Left lung (tissue), 10 donors: Measurements from ENCODE around the gene QSOX2. TPM values are rescaled to one million over a fixed set of nuclear protein-coding genes. Genes with fewer than 3 reads are reported as not detected.

ENCODE experiments used
- ATAC-seq: fragments of 200-7000 bp; cut with Tn5 transposase; one replicate; pipeline ENCODE4 v1.9.1; 2020; ENCODE audit warnings: moderate library complexity
- DNase-seq, 4 donors: peaks; one replicate each; pipeline ENCODE4 v3.0.0-alpha.2; 2013 to 2020
- H3K27ac ChIP-seq, 2 donors: fragments of 200-600 bp; sonication (generic) in 1 of 2; one replicate each; pipeline versions ENCODE4 v1.5.0 to v1.8.0; 2020 to 2021
- H3K27me3 ChIP-seq, 2 donors: fragments of 200-600 bp; sonication (generic) in 1 of 2; one replicate each; pipeline versions ENCODE4 v1.5.0 to v1.8.0; 2020 to 2021
- H3K36me3 ChIP-seq, 2 donors: fragments of 200-600 bp; sonication (generic) in 1 of 2; one replicate each; pipeline versions ENCODE4 v1.5.0 to v1.8.0; 2020 to 2021
- H3K4me1 ChIP-seq, 2 donors: fragments of 200-600 bp; one replicate each; pipeline ENCODE4 v1.8.0; 2021
- H3K4me3 ChIP-seq, 2 donors: fragments of 200-600 bp; sonication (generic) in 1 of 2; one replicate each; pipeline versions ENCODE4 v1.5.0 to v1.8.0; 2020 to 2021; ENCODE audit warnings: mild to moderate bottlenecking in 1 of 2
- H3K9me3 ChIP-seq, 2 donors: fragments of 200-600 bp; sonication (generic) in 1 of 2; one replicate each; pipeline versions ENCODE4 v1.5.0 to v1.8.0; 2020 to 2021
- CTCF ChIP-seq, 2 donors: fragments of 200-600 bp; sonication (generic) in 1 of 2; IDR thresholded peaks; one replicate each; pipeline versions ENCODE4 v1.5.0 to v1.8.0; 2021; ENCODE audit warnings: antibody characterized with exemption in 2 of 2
- intact Hi-C, 2 donors: fragments of 100-400 bp; cut with DNase I; formaldehyde crosslinking; loops; one replicate each; pipeline versions ENCODE4 v1.11.2 to v1.14.2; 2022
- polyA plus RNA-seq, 6 donors: library from polyadenylated mRNA; unstranded; fragments of 120-200 nt; gene quantifications; one replicate each; pipeline ENCODE4 v1.2.1, GENCODE V29; 2013; ENCODE audit not compliant: insufficient read length in 6 of 6
- total RNA-seq, 2 donors: library from RNA; stranded (reverse); fragmentation: NEBNext Ultra II Directional; extraction: Animal tissue kit (Norgen Biotek cat#: 25700); gene quantifications; one replicate each; pipeline ENCODE4 v1.2.1, GENCODE V29; 2021
- donor health status: DM: no; HTN: yes; CAD: no.
- donor health status: DM: no; HTN: no; CAD: no.

The QSOX2 gene
- total and polyA plus RNA-seq, 8 donors, result 9.5 to 15.4 (median 12.0) TPM

- H3K27ac ChIP-seq, result no peak overlapping the region
- TF ChIP-seq CTCF (IDR thresholded peaks at IDR 0.05), result no peak
- DNase-seq, result peak in 1 of 4 donors; percentile 69
- no peak for ATAC-seq
- H3K27me3 ChIP-seq, result peaks cover 0 to 10% of the 10 kb centered on the region in 2 donors
- H3K36me3 ChIP-seq, result no peaks in the 10 kb centered on the region
- H3K4me1 ChIP-seq, result peaks cover 9 to 14% of the 10 kb centered on the region in 2 donors
- no peaks in the 10 kb centered on the region for H3K9me3 ChIP-seq
- H3K4me3 ChIP-seq, result no peak overlapping the region
- intact Hi-C loops, result no loop called here
These were observed 2.5 kb upstream of the QSOX2 start for GRCh38 chr9:136247947-136248637.

GRCh38 chr9:136247551-136247916 is 1.9 kb upstream of the QSOX2 start:
- peaks cover 9 to 14% of the 10 kb centered on the region in 2 donors for H3K4me1 ChIP-seq
- intact Hi-C loops, result no loop called here
- no peak overlapping the region for H3K27ac ChIP-seq
- peak in 1 of 4 donors; percentile 24 for DNase-seq
- H3K27me3 ChIP-seq, result peaks cover 0 to 4% of the 10 kb centered on the region in 2 donors
- ATAC-seq, result no peak
- no peak for TF ChIP-seq CTCF (IDR thresholded peaks at IDR 0.05)
- H3K9me3 ChIP-seq, result no peaks in the 10 kb centered on the region
- no peaks in the 10 kb centered on the region for H3K36me3 ChIP-seq
- H3K4me3 ChIP-seq, result no peak overlapping the region

GRCh38 chr9:136246849-136247550 is 1.4 kb upstream of the QSOX2 start:
- ATAC-seq, result no peak
- no peak overlapping the region for H3K27ac ChIP-seq
- no peaks in the 10 kb centered on the region for H3K27me3 ChIP-seq
- no peak for TF ChIP-seq CTCF (IDR thresholded peaks at IDR 0.05)
- intact Hi-C loops, result no loop called here
- no peaks in the 10 kb centered on the region for H3K36me3 ChIP-seq
- no peak overlapping the region for H3K4me3 ChIP-seq
- H3K4me1 ChIP-seq, result peaks cover 9 to 14% of the 10 kb centered on the region in 2 donors
- H3K9me3 ChIP-seq, result no peaks in the 10 kb centered on the region
- DNase-seq, result peak in 1 of 4 donors; percentile 71

- ATAC-seq (no peak), DNase-seq (no peak)
- Histone ChIP-seq H3K36me3 (no peaks in the 10 kb centered on the region), H3K9me3 (no peaks in the 10 kb centered on the region), H3K4me3 (peak overlapping the region; percentile 76 to 79), H3K27ac (no peak overlapping the region), H3K27me3 (no peaks in the 10 kb centered on the region), H3K4me1 (peaks cover 9 to 15% of the 10 kb centered on the region in 2 donors)
- intact Hi-C loops, result no loop called here
- no peak for TF ChIP-seq CTCF (IDR thresholded peaks at IDR 0.05)
These were observed 718 bp downstream of the QSOX2 start for GRCh38 chr9:136244969-136245218.

GRCh38 chr9:136244122-136244968 is 1.3 kb downstream of the QSOX2 start:
- no peak for DNase-seq

More at GRCh38 chr9:136244122-136244968, 1.3 kb downstream of the QSOX2 start:
- ATAC-seq, result no peak
- no peak overlapping the region for H3K27ac ChIP-seq
- TF ChIP-seq CTCF (IDR thresholded peaks at IDR 0.05), result no peak
- H3K36me3 ChIP-seq, result no peaks in the 10 kb centered on the region
- peak overlapping the region; percentile 76 to 79 for H3K4me3 ChIP-seq
- intact Hi-C loops, result no loop called here
- no peaks in the 10 kb centered on the region for H3K9me3 ChIP-seq
- peaks cover 9 to 20% of the 10 kb centered on the region in 2 donors for H3K4me1 ChIP-seq
- H3K27me3 ChIP-seq, result no peaks in the 10 kb centered on the region
